Keratinocyte (primary cell): ENCODE results near the gene PDE11A. TPM values are rescaled to one million over a fixed set of nuclear protein-coding genes. Genes with fewer than 3 reads are reported as not detected.
"Not testable (repeated sequence)": the region's sequence is repeated elsewhere in the genome, so short reads cannot be mapped to it uniquely, and the experiment has no call there.

ENCODE experiments used
- DNase-seq: peaks from one replicate; pipeline ENCODE4 v3.0.0-alpha.2; 2011; ENCODE audit warnings: low read depth, missing footprints, low spot score
- FAIRE-seq: peaks from 2 replicates; lab custom pipeline; 2011; peaks lifted over from hg19 to GRCh38; lab: Jason Lieb, UNC
- H2AFZ ChIP-seq: 2 replicates; pipeline ENCODE4 v1.6.0; 2012; ENCODE audit warnings: low read length, control low read depth, inconsistent platforms; ENCODE audit not compliant: control insufficient read depth
- H3K27ac ChIP-seq: 2 replicates; pipeline ENCODE4 v1.5.1; 2011; ENCODE audit warnings: low read length; ENCODE audit not compliant: control insufficient read depth, insufficient read depth
- H3K27me3 ChIP-seq: 3 replicates; pipeline ENCODE4 v1.6.0; 2011; ENCODE audit warnings: low read length; ENCODE audit not compliant: control insufficient read depth, insufficient read depth; ENCODE audit errors: extremely low read depth
- H3K36me3 ChIP-seq, 2 experiments: 2 replicates in 1 of 2; 3 replicates in 1 of 2; pipeline ENCODE4 v1.5.1; 2011; ENCODE audit warnings: low read length in 2 of 2, mild to moderate bottlenecking in 1 of 2; ENCODE audit not compliant: control insufficient read depth in 2 of 2, insufficient read depth in 2 of 2; ENCODE audit errors: extremely low read depth in 1 of 2
- H3K4me1 ChIP-seq: 3 replicates; pipeline ENCODE4 v1.5.1; 2011; ENCODE audit warnings: low read length; ENCODE audit not compliant: control insufficient read depth, insufficient read depth; ENCODE audit errors: extremely low read depth
- H3K4me2 ChIP-seq: 3 replicates; pipeline ENCODE4 v1.6.0; 2011; ENCODE audit warnings: low read depth, low read length; ENCODE audit not compliant: control insufficient read depth, insufficient read depth; ENCODE audit errors: extremely low read depth
- H3K4me3 ChIP-seq, 3 experiments: fragments of 200-600 bp in 1 of 3; sonication (generic) in 1 of 3; 2 replicates in 2 of 3; 3 replicates in 1 of 3; pipeline ENCODE4 v1.5.1; 2011 to 2016; ENCODE audit warnings: low read length in 3 of 3, mild to moderate bottlenecking in 3 of 3, control low read depth in 2 of 3, inconsistent platforms in 1 of 3, low read depth in 1 of 3, mixed read lengths in 1 of 3, mixed run types in 1 of 3, moderate library complexity in 1 of 3; ENCODE audit not compliant: control insufficient read depth in 2 of 3, insufficient read depth in 2 of 3; ENCODE audit errors: extremely low read depth in 1 of 3
- H3K79me2 ChIP-seq: 2 replicates; pipeline ENCODE4 v1.6.0; 2012; ENCODE audit warnings: low read length; ENCODE audit not compliant: control insufficient read depth, insufficient read depth
- H3K9ac ChIP-seq: 3 replicates; pipeline ENCODE4 v1.6.0; 2011; ENCODE audit warnings: low read length; ENCODE audit not compliant: control insufficient read depth, insufficient read depth; ENCODE audit errors: extremely low read depth
- H3K9me1 ChIP-seq: 3 replicates; pipeline ENCODE4 v1.6.0; 2011; ENCODE audit warnings: low read length; ENCODE audit not compliant: control insufficient read depth, insufficient read depth; ENCODE audit errors: extremely low read depth
- H3K9me3 ChIP-seq: 2 replicates; pipeline ENCODE4 v1.5.1; 2012; ENCODE audit warnings: low read depth, low read length; ENCODE audit not compliant: control insufficient read depth
- H4K20me1 ChIP-seq: 3 replicates; pipeline ENCODE4 v1.6.0; 2011; ENCODE audit warnings: low read length; ENCODE audit not compliant: control insufficient read depth, insufficient read depth; ENCODE audit errors: extremely low read depth
- CTCF ChIP-seq, 3 experiments: IDR thresholded peaks in 1 of 3; conservative IDR thresholded peaks in 1 of 3; optimal IDR thresholded peaks in 1 of 3; 2 replicates in 2 of 3; 3 replicates in 1 of 3; pipeline versions ENCODE3 to v1.5.1; 2011; ENCODE audit warnings: low read length in 3 of 3, mild to moderate bottlenecking in 3 of 3, moderate library complexity in 2 of 3, control low read depth in 1 of 3, inconsistent platforms in 1 of 3; ENCODE audit not compliant: insufficient read depth in 2 of 3; ENCODE audit errors: extremely low read depth in 1 of 3
- EZH2 ChIP-seq: IDR thresholded peaks from one replicate; pipeline ENCODE4 v1.6.1; 2012; ENCODE audit warnings: inconsistent platforms, mild to moderate bottlenecking, low read length, moderate library complexity
- dilution Hi-C: fragments of 300-500 bp; cut with MboI; formaldehyde crosslinking; loops from one replicate; pipeline ENCODE4 v1.7.0; 2020; ENCODE audit warnings: low sequenced_read_pairs; ENCODE audit not compliant: extremely low pct_ligation_motif_present
- polyA plus RNA-seq, 5 experiments: library from polyadenylated mRNA; depleted of rRNA in 3 of 5; stranded (reverse) in 3 of 5; stranded (forward) in 1 of 5; unstranded in 1 of 5; fragments of >200 nt; gene quantifications; 1 replicate in 1 of 5; 2 replicates in 3 of 5; 3 replicates in 1 of 5; pipeline versions ENCODE4 v1.2.1 to v1.2.3, GENCODE V29; 2011 to 2012; ENCODE audit warnings: missing spikeins in 2 of 5, low read depth in 1 of 5, low replicate concordance in 1 of 5

Gene PDE11A
- polyA plus RNA-seq, 1 donor (not counting 4 experiments of a cell fraction or from before 2014, with no cell fraction given): 0.01 TPM

GRCh38 chr2:178043266-178043665 is 29.3 kb downstream of the PDE11A start:
- dilution Hi-C loops: no loop called here
- Histone ChIP-seq H3K9ac (no peak overlapping the region), H3K27ac (no peak overlapping the region), H3K36me3 (no peaks in the 10 kb centered on the region), H3K79me2 (no peaks in the 10 kb centered on the region), H3K4me2 (no peak overlapping the region), H3K4me1 (no peaks in the 10 kb centered on the region), H3K9me3 (no peaks in the 10 kb centered on the region), H2AFZ (no peak overlapping the region), H3K4me3 (no peak overlapping the region), H3K27me3 (no peaks in the 10 kb centered on the region), H4K20me1 (no peaks in the 10 kb centered on the region), H3K9me1 (no peaks in the 10 kb centered on the region)
- TF ChIP-seq CTCF (optimal IDR thresholded peaks at IDR 0.05 in 1 of 3, IDR thresholded peaks at IDR 0.05 in 1 of 3, conservative IDR thresholded peaks at IDR 0.05 in 1 of 3; ENCODE audit: extremely low read depth in 1 of 3, insufficient read depth in 2 of 3, low read length in 3 of 3): no peak
- no peak for TF ChIP-seq EZH2
- DNase-seq (no peak), FAIRE-seq (no peak)

GRCh38 chr2:178033583-178033982 is 39.0 kb downstream of the PDE11A start:
- H3K4me2 ChIP-seq, FAIRE-seq, H3K9me1 ChIP-seq, H3K4me3 ChIP-seq, H3K4me1 ChIP-seq, H3K79me2 ChIP-seq, H4K20me1 ChIP-seq, H3K27me3 ChIP-seq, DNase-seq, dilution Hi-C loops, H3K36me3 ChIP-seq, H3K9me3 ChIP-seq, H3K27ac ChIP-seq, H2AFZ ChIP-seq, H3K9ac ChIP-seq: not testable (repeated sequence)

GRCh38 chr2:178029342-178029741 is 43.2 kb downstream of the PDE11A start:
- H3K79me2 ChIP-seq: no peaks in the 10 kb centered on the region
- H3K9me3 ChIP-seq: no peaks in the 10 kb centered on the region
- no peaks in the 10 kb centered on the region for H3K4me1 ChIP-seq
- no peak overlapping the region for H2AFZ ChIP-seq
- no peak overlapping the region for H3K27ac ChIP-seq
- H3K9me1 ChIP-seq: no peaks in the 10 kb centered on the region
- dilution Hi-C loops: no loop called here
- H3K27me3 ChIP-seq: no peaks in the 10 kb centered on the region
- H4K20me1 ChIP-seq: no peaks in the 10 kb centered on the region
- TF ChIP-seq EZH2: no peak
- no peak for TF ChIP-seq CTCF (optimal IDR thresholded peaks at IDR 0.05 in 1 of 3, IDR thresholded peaks at IDR 0.05 in 1 of 3, conservative IDR thresholded peaks at IDR 0.05 in 1 of 3; ENCODE audit: extremely low read depth in 1 of 3, insufficient read depth in 2 of 3, low read length in 3 of 3)
- FAIRE-seq (no peak), DNase-seq (no peak)
- no peak overlapping the region for H3K4me2 ChIP-seq
- no peak overlapping the region for H3K9ac ChIP-seq
- H3K4me3 ChIP-seq: no peak overlapping the region
- H3K36me3 ChIP-seq: no peaks in the 10 kb centered on the region
